ENCODE measurements around the gene COL15A1. TPM values are rescaled to one million over a fixed set of nuclear protein-coding genes. Genes with fewer than 3 reads are reported as not detected.
"Not testable (repeated sequence)": the region's sequence is repeated elsewhere in the genome, so short reads cannot be mapped to it uniquely, and the experiment has no call there.

Gene COL15A1
- total RNA-seq, 1 donor from 2014 or later = 8.0 TPM

DNA sequence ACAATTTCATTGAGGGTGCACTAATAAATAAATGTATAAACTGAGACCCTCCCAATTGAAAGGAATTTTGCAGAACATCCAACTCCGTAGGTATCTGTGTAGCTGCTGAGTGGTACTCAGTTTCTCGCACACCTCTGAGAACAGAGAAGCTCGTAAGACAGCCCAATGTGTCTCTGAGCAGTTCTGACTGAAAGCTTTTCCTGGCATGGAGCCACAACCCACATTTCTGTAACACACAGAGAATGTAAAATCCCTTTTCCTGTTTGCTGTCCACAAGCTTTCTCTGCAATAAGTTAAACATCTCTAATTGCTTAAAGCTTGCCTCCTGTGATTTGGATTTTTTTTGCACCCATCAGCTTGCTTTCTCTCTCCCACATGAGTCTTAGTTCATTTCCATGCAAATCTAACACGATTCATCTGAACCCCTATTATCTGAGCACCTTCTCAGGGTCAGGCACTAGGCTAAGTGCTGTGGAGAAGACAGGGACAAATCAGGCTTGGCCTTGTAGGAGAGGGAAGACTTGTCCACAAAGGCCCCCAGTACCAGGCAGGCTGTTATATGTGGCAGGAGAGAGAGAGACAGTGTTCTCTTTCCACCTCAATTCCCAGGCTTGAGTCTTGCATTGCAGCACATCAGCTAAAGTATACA is 44.2 kb upstream of the COL15A1 start:
- intact Hi-C loops (cut with DNase I) = no loop called here
- ATAC-seq = no peak
- H3K9me3 ChIP-seq = peaks cover 4% of the 10 kb centered on the region
- no peak for DNase-seq
- no peak overlapping the region for H3K27ac ChIP-seq
- TF ChIP-seq, protein P1, sequence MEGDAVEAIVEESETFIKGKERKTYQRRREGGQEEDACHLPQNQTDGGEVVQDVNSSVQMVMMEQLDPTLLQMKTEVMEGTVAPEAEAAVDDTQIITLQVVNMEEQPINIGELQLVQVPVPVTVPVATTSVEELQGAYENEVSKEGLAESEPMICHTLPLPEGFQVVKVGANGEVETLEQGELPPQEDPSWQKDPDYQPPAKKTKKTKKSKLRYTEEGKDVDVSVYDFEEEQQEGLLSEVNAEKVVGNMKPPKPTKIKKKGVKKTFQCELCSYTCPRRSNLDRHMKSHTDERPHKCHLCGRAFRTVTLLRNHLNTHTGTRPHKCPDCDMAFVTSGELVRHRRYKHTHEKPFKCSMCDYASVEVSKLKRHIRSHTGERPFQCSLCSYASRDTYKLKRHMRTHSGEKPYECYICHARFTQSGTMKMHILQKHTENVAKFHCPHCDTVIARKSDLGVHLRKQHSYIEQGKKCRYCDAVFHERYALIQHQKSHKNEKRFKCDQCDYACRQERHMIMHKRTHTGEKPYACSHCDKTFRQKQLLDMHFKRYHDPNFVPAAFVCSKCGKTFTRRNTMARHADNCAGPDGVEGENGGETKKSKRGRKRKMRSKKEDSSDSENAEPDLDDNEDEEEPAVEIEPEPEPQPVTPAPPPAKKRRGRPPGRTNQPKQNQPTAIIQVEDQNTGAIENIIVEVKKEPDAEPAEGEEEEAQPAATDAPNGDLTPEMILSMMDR (IDR thresholded peaks at IDR 0.05) = no peak
- H3K36me3 ChIP-seq = no peaks in the 10 kb centered on the region
- H3K27me3 ChIP-seq (ENCODE audit: low read depth) = no peaks in the 10 kb centered on the region
- H3K4me3 ChIP-seq = no peak overlapping the region
- no peaks in the 10 kb centered on the region for H3K4me1 ChIP-seq

DNA sequence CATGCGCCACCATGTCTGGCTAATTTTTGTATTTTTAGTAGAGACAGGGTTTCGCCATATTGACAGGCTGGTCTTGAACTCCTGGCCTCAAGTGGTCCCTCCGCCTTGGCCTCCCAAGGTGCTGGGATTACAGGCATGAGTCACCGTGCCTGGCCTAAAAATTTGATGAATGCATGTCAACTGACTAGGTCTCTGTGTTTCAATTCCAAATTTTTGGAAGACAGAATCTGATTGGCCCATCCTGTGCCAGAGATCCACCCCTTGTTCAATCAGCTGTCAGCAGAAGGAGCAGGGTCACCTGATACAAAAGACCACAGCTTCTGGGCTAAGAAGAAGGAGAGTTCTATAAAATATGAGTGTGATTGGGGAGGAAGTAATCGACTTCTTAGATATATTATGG is 43.5 kb upstream of the COL15A1 start:
- no peaks in the 10 kb centered on the region for H3K4me1 ChIP-seq
- no peaks in the 10 kb centered on the region for H3K36me3 ChIP-seq
- H3K4me3 ChIP-seq = no peak overlapping the region
- intact Hi-C loops (cut with DNase I) = no loop called here
- DNase-seq = no peak
- no peak overlapping the region for H3K27ac ChIP-seq
- H3K27me3 ChIP-seq (ENCODE audit: low read depth) = no peaks in the 10 kb centered on the region
- H3K9me3 ChIP-seq = peaks cover 4% of the 10 kb centered on the region
- no peak for ATAC-seq
- TF ChIP-seq, protein P1 (IDR thresholded peaks at IDR 0.05) = no peak

DNA sequence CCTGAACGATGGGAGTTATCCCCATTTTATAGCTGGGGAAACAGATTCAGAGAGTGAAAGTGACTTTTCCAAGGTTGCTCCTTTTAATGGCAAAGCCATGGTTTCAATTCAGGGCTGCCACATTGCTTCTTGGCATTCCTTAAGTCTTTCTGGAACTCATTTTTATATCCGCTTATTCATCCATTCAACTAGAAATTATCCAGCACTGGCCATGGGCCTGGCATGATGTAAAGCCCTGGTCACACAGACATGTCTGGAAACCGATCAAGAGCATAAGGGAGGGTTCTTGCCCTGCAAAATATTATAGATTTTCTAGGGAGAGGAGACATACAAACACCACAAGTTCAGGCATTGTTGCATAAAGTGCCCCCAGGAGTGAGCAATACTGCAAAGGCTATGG is 43.0 kb upstream of the COL15A1 start:
- no peaks in the 10 kb centered on the region for H3K4me1 ChIP-seq
- DNase-seq (no peak), ATAC-seq (no peak)
- TF ChIP-seq, protein P1 (IDR thresholded peaks at IDR 0.05) = no peak
- peaks cover 4% of the 10 kb centered on the region for H3K9me3 ChIP-seq
- H3K4me3 ChIP-seq = no peak overlapping the region
- no peak overlapping the region for H3K27ac ChIP-seq
- intact Hi-C loops (cut with DNase I) = no loop called here
- no peaks in the 10 kb centered on the region for H3K36me3 ChIP-seq
- no peaks in the 10 kb centered on the region for H3K27me3 ChIP-seq (ENCODE audit: low read depth)

DNA sequence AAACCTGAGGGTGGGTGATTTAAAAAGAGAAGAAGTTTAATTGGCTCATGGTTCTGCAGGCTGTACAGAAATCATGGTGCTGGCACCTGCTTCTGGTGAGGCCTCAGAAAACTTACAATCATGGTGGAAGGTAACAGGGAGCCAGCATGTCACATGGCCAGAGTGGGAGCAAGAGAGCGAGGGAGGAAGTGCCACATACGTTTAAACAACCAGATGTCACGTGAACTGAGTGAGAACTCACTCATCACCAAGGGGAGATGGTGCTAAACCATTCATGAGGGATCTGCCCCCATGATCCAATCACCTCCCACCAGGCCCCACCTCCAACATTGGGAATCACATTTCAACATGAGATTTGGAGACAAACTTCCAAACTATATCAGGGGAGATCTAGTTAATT is 41.9 kb upstream of the COL15A1 start:
- H3K4me1 ChIP-seq; DNase-seq; ATAC-seq; H3K9me3 ChIP-seq; H3K27ac ChIP-seq; H3K27me3 ChIP-seq (ENCODE audit: low read depth); H3K36me3 ChIP-seq; intact Hi-C loops (cut with DNase I); H3K4me3 ChIP-seq: not testable (repeated sequence)

DNA sequence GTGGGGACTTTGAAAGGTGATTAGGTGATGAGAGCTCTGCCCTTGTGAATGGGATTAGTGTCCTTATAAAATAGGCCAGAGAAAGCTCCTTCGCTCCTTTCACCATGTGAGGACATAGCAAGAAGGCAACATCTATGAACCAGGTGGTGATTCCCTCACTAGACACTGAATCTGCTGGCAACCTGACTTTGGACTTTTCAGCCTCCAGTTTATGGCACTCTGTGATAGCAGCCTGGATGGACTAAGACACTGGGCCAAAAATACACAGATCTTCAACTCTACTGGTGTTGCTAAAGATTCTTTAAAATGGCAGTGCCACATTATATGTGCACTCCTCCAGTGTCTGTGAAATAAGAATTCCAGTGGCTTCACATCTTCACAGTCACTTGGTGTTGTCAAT is 41.2 kb upstream of the COL15A1 start:
- TF ChIP-seq, protein P1 (IDR thresholded peaks at IDR 0.05) = no peak
- DNase-seq = no peak

DNA sequence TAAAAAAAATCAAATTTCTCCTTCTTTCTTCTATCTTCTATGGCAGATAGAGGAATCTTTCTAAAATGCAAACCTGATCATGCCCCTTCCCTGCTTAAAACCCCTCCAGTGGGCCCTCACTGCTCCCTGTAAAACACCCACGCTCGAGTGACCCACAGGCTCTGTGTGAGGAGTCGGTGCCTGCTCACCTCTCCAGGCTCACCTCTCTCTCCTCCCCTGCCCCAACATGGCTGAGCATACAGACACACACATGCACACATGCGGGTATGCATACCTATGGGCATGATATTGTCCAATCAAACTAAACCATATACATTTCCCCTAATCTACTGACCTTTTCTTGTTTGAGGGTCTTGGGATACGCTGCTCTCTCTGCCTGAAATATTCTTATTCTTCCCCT is 40.8 kb upstream of the COL15A1 start:
- DNase-seq = no peak
- H3K27ac ChIP-seq = no peak overlapping the region
- intact Hi-C loops (cut with DNase I) = no loop called here
- H3K27me3 ChIP-seq (ENCODE audit: low read depth) = no peaks in the 10 kb centered on the region
- H3K36me3 ChIP-seq = no peaks in the 10 kb centered on the region
- TF ChIP-seq, protein P1 (IDR thresholded peaks at IDR 0.05) = no peak
- H3K4me3 ChIP-seq = no peak overlapping the region
- H3K9me3 ChIP-seq = no peaks in the 10 kb centered on the region
- no peak for ATAC-seq
- H3K4me1 ChIP-seq = peaks cover 7% of the 10 kb centered on the region

More for the DNA sequence above, 41.2 kb upstream of the COL15A1 start:
- Histone ChIP-seq H3K27ac (no peak overlapping the region), H3K4me1 (peaks cover 5% of the 10 kb centered on the region), H3K36me3 (no peaks in the 10 kb centered on the region), H3K27me3 (ENCODE audit: low read depth) (no peaks in the 10 kb centered on the region), H3K4me3 (no peak overlapping the region), H3K9me3 (no peaks in the 10 kb centered on the region)
- intact Hi-C loops (cut with DNase I) = no loop called here
- no peak for ATAC-seq

Data from lower lobe of right lung (tissue), 2 donors.